ENCODE results near the gene FAM229A.

The FAM229A gene

DNA sequence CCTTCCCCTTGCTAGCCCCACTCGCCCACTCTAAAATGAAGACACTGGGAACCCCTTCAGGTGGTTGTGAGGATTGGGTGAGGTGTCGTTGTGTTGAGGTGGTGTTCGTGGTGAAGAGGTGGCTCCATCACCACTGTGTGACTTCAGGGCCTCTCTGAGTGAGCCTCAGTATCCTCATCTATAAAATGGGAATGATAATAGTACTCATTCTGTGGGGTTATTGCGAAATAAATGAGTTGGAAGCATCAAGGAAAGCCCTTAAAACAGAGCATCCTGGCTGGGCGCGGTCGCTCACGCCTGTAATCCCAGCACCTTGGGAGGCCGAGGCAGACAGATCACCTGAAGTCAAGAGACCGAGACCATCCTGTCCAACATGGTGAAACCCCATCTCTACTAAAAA, 19.6 kb downstream of the FAM229A start:
- Histone ChIP-seq H3K27ac (ENCODE audit: low read length) (no peak overlapping the region), H3K27me3 (ENCODE audit: control insufficient read depth, insufficient read depth, low read length) (no peaks in the 10 kb centered on the region), H3K36me3 (ENCODE audit: control insufficient read depth, low read depth, low read length) (no peaks in the 10 kb centered on the region), H3K9ac (ENCODE audit: low read length) (no peak overlapping the region), H3K4me3 (ENCODE audit: low read length) (no peak overlapping the region), H3K4me1 (ENCODE audit: control insufficient read depth, low read depth, low read length) (peaks cover 4% of the 10 kb centered on the region), H3K9me3 (ENCODE audit: control insufficient read depth, low read depth, low read length) (no peaks in the 10 kb centered on the region)

DNA sequence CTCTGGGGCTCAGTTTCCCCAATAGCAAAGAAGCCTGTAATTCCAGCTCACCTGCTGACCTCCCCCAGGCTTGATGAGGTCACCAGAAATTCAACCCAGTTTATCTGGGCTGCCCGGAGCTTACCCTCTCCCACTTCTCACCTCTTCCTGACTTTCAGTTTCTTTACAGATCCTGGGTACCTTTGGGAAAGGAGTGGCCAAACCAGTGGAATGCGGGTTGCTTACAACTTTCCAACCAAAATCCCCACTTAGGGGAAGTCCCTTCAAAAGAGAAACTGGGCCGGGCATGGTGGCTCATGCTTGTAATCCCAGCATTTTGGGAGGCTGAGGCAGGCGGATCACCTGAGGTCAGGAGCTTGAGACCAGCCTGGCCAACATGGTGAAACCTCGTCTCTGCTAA, 20.3 kb downstream of the FAM229A start:
- peaks cover 4% of the 10 kb centered on the region for H3K4me1 ChIP-seq (ENCODE audit: control insufficient read depth, low read depth, low read length)
- no peak overlapping the region for H3K9ac ChIP-seq (ENCODE audit: low read length)
- H3K4me3 ChIP-seq (ENCODE audit: low read length) = no peak overlapping the region
- peaks cover 3% of the 10 kb centered on the region for H3K27me3 ChIP-seq (ENCODE audit: control insufficient read depth, insufficient read depth, low read length)
- no peak overlapping the region for H3K27ac ChIP-seq (ENCODE audit: low read length)
- no peaks in the 10 kb centered on the region for H3K36me3 ChIP-seq (ENCODE audit: control insufficient read depth, low read depth, low read length)
- H3K9me3 ChIP-seq (ENCODE audit: control insufficient read depth, low read depth, low read length) = no peaks in the 10 kb centered on the region

DNA sequence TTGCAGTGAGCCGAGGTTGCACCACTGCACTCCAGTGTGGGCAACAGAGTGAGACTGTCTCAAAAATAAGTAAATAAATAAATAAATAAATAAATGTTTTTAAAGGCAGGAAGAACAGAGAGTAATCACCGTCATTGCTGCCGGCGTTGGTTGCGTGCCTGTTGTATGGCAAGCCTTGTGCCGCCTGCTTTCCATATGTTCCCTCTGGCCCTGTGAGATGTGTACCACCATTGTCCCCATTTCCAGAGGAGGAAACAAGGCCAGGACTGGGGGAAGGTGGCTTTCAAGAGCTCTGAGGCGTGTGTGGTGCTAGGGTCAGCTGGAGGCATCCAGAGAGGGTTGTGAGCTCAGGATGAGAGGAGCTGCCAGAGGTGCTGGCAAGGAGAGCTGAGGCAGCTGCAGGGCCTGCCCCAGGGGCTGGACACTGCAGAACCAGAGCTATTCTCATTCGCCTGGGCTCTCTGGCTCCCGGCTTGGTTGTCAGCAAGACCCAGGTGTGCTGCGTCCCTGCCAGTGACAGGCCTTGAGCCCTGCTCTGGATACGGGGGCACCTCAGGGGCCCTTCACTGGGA, 21.0 kb downstream of the FAM229A start:
- Histone ChIP-seq H3K9me3 (ENCODE audit: control insufficient read depth, low read depth, low read length) (no peaks in the 10 kb centered on the region), H3K27ac (ENCODE audit: low read length) (no peak overlapping the region), H3K9ac (ENCODE audit: low read length) (no peak overlapping the region), H3K4me3 (ENCODE audit: low read length) (no peak overlapping the region), H3K27me3 (ENCODE audit: control insufficient read depth, insufficient read depth, low read length) (peaks cover 8% of the 10 kb centered on the region), H3K36me3 (ENCODE audit: control insufficient read depth, low read depth, low read length) (no peaks in the 10 kb centered on the region), H3K4me1 (ENCODE audit: control insufficient read depth, low read depth, low read length) (peaks cover 9% of the 10 kb centered on the region)

DNA sequence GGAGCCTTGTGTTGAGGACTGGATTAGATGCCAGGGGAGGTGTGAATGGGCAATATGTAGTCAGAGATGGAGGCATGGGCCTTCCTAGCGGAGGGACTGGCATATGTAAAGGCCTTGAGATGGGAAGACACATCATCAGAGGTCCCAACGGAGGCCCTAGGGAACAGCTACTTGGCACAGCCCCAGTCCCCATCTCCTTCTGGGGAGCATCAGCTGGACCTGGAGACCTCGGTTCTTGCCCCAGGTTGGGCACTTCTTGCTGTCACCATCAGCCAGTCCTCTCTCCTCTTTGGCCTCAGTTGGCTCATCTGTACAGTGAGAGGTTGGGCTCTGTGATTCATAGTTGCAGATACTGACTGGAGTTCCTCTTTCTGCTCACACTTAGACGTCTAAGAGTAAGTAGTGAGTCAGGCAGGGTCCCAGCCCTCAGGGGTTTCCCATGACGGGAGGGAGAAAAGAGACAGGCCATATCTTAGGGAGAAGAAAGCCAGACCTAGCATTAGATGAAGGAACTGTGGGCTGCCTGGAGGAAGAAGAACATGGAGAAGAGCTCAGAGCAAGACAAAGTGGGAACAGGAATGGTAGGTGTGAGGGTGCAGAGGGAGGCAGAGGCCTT, 22.8 kb downstream of the FAM229A start:
- H3K9ac ChIP-seq (ENCODE audit: low read length) = no peak overlapping the region
- peaks cover 8% of the 10 kb centered on the region for H3K27me3 ChIP-seq (ENCODE audit: control insufficient read depth, insufficient read depth, low read length)
- H3K4me1 ChIP-seq (ENCODE audit: control insufficient read depth, low read depth, low read length) = peaks cover 9% of the 10 kb centered on the region
- H3K36me3 ChIP-seq (ENCODE audit: control insufficient read depth, low read depth, low read length) = peaks cover 6% of the 10 kb centered on the region
- no peak overlapping the region for H3K4me3 ChIP-seq (ENCODE audit: low read length)
- no peaks in the 10 kb centered on the region for H3K9me3 ChIP-seq (ENCODE audit: control insufficient read depth, low read depth, low read length)
- H3K27ac ChIP-seq (ENCODE audit: low read length) = no peak overlapping the region

DNA sequence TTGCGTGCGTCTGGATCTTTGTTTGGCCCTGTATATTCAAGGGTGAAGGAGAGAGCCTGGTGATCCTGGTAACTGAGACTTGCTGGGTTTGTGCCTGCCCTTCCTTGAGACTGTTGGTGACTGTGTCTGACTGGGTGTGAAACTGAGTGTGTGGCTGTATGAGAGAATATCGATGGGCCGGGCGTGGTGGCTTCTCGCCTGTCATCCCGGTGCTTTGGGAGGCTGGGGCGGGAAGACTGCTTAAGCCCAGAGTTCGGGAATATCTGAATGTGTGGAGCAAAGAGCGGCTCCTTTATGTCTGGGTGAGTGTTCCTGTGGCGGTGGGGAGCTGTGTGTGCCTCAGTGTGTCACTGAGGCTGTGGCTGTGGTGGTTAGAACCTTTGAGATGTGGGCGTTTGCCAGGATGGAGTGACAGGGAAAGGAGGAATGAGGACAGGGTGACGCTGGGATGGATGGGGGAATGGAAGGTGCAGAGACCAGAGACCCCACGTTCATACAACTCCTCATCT, 23.6 kb downstream of the FAM229A start:
- H3K9me3 ChIP-seq (ENCODE audit: control insufficient read depth, low read depth, low read length) = no peaks in the 10 kb centered on the region
- H3K36me3 ChIP-seq (ENCODE audit: control insufficient read depth, low read depth, low read length) = peaks cover 13% of the 10 kb centered on the region
- H3K4me3 ChIP-seq (ENCODE audit: low read length) = no peak overlapping the region
- peaks cover 16% of the 10 kb centered on the region for H3K4me1 ChIP-seq (ENCODE audit: control insufficient read depth, low read depth, low read length)
- H3K27me3 ChIP-seq (ENCODE audit: control insufficient read depth, insufficient read depth, low read length) = peaks cover 8% of the 10 kb centered on the region
- no peak overlapping the region for H3K9ac ChIP-seq (ENCODE audit: low read length)
- H3K27ac ChIP-seq (ENCODE audit: low read length) = no peak overlapping the region

DNA sequence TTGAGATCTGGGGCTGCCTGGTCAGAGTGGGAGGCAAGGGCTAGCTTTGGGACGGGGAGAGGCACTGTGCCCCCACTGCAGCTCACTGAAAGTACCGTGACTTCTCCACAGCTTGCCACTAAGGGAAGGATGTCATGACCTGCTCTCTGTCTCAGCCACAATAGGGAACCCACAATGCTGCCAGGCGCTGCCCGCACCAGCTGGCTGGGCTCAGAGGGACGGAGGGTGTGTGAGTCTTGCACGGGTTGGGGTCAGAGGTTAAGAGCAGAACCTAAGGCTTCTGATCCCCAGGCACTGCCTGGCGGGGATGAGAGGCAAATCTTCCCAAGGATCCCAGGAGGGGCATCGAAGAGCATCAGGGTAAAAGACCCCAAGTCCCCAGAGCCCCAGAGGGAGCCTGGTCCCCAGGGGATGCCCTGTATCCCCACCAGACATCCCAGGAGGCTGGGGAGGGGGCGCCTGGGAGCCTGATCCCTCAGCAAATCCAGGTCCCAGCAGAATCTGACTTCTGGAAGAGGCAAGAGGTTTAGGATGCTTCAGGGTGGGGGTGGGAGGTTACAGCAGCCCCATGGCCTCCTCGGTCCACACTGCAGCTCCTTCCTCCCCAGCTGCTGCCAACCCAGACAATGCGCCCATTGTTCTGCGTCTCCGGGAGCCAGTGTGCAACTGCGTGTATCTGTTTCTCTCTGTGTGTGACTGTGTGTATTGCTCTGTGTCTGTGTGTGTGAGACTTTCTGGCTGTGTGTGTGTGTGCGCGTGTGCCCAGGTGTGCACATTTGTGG, 24.2 kb downstream of the FAM229A start:
- H3K4me1 ChIP-seq (ENCODE audit: control insufficient read depth, low read depth, low read length) = peaks cover 23% of the 10 kb centered on the region
- no peak overlapping the region for H3K4me3 ChIP-seq (ENCODE audit: low read length)

DNA sequence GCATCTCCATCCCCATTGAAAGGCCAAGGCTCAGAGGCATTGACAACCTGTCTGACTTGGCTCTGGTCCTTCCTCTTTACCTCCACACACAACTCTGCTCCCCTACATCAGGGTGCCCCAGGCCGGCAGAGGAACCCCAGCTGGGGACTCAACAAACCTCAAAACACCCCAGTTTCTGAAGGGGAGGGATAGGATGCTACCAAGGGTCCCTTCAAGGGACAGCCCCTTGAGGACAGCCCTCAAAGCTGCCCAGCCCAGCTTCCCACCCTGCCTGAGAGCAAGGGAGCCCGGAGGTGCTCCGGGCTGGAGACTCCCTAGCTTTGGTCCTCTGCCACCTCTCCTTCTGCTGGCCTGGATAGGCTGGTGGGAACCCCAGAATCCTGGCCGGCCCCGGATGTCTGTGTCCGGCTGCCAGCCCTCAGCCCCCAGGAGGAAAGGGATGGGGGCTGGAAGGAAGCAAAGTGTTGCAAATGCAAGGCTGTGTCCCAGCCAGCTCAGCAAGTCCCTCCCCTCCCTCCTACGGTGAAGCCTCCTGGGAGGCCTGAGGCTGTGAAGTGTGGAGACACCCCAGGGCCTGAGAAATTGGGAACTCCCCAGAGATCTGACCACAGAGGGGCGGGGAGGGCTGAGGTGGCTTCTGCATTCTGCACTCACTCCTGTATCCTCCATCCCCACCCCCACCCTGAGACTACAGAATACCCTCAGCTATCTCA, 25.2 kb downstream of the FAM229A start:
- Histone ChIP-seq H3K9me3 (ENCODE audit: control insufficient read depth, low read depth, low read length) (no peaks in the 10 kb centered on the region), H3K9ac (ENCODE audit: low read length) (no peak overlapping the region), H3K27me3 (ENCODE audit: control insufficient read depth, insufficient read depth, low read length) (peaks cover 8% of the 10 kb centered on the region), H3K36me3 (ENCODE audit: control insufficient read depth, low read depth, low read length) (peaks cover 25% of the 10 kb centered on the region), H3K27ac (ENCODE audit: low read length) (no peak overlapping the region), H3K4me3 (ENCODE audit: low read length) (peak overlapping the region; percentile 64), H3K4me1 (ENCODE audit: control insufficient read depth, low read depth, low read length) (peaks cover 28% of the 10 kb centered on the region)

More for the DNA sequence above, 24.2 kb downstream of the FAM229A start:
- H3K9ac ChIP-seq (ENCODE audit: low read length) = no peak overlapping the region
- peaks cover 8% of the 10 kb centered on the region for H3K27me3 ChIP-seq (ENCODE audit: control insufficient read depth, insufficient read depth, low read length)
- no peak overlapping the region for H3K27ac ChIP-seq (ENCODE audit: low read length)
- peaks cover 20% of the 10 kb centered on the region for H3K36me3 ChIP-seq (ENCODE audit: control insufficient read depth, low read depth, low read length)
- H3K9me3 ChIP-seq (ENCODE audit: control insufficient read depth, low read depth, low read length) = no peaks in the 10 kb centered on the region

DNA sequence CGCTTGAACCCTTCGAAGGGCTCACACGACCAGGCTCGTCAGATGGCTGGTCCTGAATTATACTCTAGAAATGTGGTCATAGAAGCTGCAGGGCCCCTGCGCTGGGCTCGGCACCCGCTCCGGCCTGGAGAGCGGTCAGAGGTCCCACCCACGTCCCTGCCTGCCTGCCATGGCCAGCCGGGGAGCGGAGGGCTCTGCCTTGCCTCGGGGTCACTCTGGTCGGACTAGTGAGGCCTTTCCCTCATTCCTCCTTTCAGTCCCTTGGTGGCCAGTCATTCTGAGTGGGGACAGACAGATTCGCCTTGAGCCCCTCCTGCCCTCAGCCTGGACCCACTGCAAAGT, 25.7 kb downstream of the FAM229A start:
- H3K27ac ChIP-seq (ENCODE audit: low read length) = no peak overlapping the region

DNA sequence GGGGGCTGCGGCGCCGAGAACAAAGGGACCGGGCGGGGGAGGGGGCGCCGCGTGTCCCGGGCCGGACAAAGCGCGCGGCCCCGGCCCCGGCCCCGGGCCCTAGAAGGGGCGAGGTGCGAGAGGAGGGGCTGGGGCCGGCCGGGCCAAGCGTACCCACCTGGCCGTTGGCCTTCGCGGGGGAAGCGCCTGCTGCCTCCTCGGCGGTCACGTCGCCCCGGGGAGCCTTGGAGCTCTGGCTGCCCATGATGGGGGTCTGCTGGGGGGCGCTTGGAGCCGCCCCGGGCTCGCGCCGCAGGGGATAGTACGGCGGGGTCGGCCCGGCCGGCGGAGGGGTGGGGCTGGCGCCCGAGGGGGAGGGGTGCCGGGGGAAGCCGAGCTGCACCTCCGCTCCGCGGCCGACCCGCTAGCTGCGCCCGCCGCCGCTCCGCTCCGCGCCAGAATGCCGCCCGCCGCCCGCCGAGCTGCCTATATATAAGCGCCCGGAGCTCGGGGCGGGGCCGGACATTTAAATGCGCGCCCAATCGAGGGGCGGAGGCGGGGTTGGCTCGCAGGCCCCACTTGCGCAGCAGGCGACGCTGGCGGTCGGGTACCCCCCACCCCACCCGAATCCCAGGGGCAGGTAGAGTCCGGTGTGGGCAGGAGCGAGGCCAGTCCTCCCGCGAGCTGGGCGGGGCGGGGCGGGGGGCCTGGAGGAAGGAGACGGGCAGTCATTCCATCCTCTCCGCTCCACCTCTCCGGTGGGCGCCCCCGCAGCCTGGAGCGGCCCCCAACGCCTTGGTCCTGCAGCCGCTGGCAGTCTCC, 26.3 kb downstream of the FAM229A start, which contains the start of gene MARCKSL1:
Gene MARCKSL1 (minus strand): TSS at position 444 of the 801 bp plus-strand sequence. CDS start 200 bp downstream, at position 244.
- no peaks in the 10 kb centered on the region for H3K9me3 ChIP-seq (ENCODE audit: control insufficient read depth, low read depth, low read length)
- H3K4me3 ChIP-seq (ENCODE audit: low read length) = peak within 1 kb of the TSS; percentile 87
- peaks cover 29% of the 10 kb centered on the region for H3K4me1 ChIP-seq (ENCODE audit: control insufficient read depth, low read depth, low read length)
- peaks cover 35% of the 10 kb centered on the region for H3K36me3 ChIP-seq (ENCODE audit: control insufficient read depth, low read depth, low read length)
- H3K27ac ChIP-seq (ENCODE audit: low read length) = peak within 1 kb of the TSS; percentile 51
- peaks cover 8% of the 10 kb centered on the region for H3K27me3 ChIP-seq (ENCODE audit: control insufficient read depth, insufficient read depth, low read length)
- H3K9ac ChIP-seq (ENCODE audit: low read length) = peak within 1 kb of the TSS; percentile 92

More for the DNA sequence above, 25.7 kb downstream of the FAM229A start:
- H3K4me1 ChIP-seq (ENCODE audit: control insufficient read depth, low read depth, low read length) = peaks cover 29% of the 10 kb centered on the region
- peaks cover 30% of the 10 kb centered on the region for H3K36me3 ChIP-seq (ENCODE audit: control insufficient read depth, low read depth, low read length)
- H3K4me3 ChIP-seq (ENCODE audit: low read length) = peak overlapping the region; percentile 64
- H3K9me3 ChIP-seq (ENCODE audit: control insufficient read depth, low read depth, low read length) = no peaks in the 10 kb centered on the region
- H3K9ac ChIP-seq (ENCODE audit: low read length) = no peak overlapping the region
- H3K27me3 ChIP-seq (ENCODE audit: control insufficient read depth, insufficient read depth, low read length) = peaks cover 8% of the 10 kb centered on the region

DNA sequence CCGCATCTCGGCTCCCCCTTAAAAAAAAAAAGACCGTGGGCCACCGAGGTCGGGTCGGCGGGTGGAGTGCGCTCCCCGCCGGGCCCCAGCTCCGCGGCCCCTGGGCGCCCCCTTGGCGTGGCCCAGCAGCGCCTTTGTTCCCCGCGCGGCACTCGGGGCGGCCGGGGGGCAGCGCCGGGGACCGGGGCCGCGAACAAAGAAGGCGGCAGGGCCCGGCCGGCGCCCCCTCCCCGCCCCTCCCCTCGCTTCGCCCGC, 26.8 kb downstream of the FAM229A start:
- H3K36me3 ChIP-seq (ENCODE audit: control insufficient read depth, low read depth, low read length) = peaks cover 40% of the 10 kb centered on the region
- peak overlapping the region; percentile 51 for H3K27ac ChIP-seq (ENCODE audit: low read length)
- H3K4me1 ChIP-seq (ENCODE audit: control insufficient read depth, low read depth, low read length) = peaks cover 29% of the 10 kb centered on the region
- no peaks in the 10 kb centered on the region for H3K9me3 ChIP-seq (ENCODE audit: control insufficient read depth, low read depth, low read length)
- peak overlapping the region; percentile 87 for H3K4me3 ChIP-seq (ENCODE audit: low read length)
- H3K9ac ChIP-seq (ENCODE audit: low read length) = peak overlapping the region; percentile 92
- H3K27me3 ChIP-seq (ENCODE audit: control insufficient read depth, insufficient read depth, low read length) = peaks cover 8% of the 10 kb centered on the region

All from iPS-18a (cell line).